GM08714 (cell line): ENCODE results near the gene BLTP3B.

ENCODE experiments used
- H3K4me3 ChIP-seq: fragments of 200-500 bp; sonication (Bioruptor generic); 2 replicates; pipeline ENCODE4 v1.5.1; 2014; ENCODE audit warnings: mild to moderate bottlenecking, low read length, inconsistent platforms
- ZNF274 ChIP-seq: IDR thresholded peaks from 2 replicates; pipeline ENCODE4 v1.6.1; 2012; ENCODE audit warnings: mild to moderate bottlenecking, low read depth, low read length

Gene BLTP3B

DNA sequence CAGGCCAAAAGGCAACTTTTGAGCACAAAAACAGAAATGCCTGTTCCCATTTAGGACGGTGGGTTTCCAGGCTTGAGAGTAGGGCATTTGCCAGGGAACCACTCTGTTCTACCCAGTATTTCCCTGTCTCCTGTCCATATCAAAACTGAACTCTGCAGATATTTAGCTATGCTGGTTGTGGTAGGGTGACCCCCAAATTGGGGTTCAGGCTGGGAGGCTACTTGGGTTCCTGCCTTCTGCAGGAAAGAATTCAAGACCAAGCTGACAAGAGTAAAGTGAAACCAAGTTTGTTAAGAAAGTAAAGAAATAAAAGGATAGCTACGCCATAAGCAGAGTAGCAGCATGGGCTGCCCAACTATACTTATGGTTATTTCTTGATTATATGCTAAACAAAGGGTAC is 3.6 kb upstream of the BLTP3B start:
- H3K4me3 ChIP-seq = no peak overlapping the region
- TF ChIP-seq ZNF274 = no peak

- TF ChIP-seq ZNF274 = no peak
These were observed 3.0 kb upstream of the BLTP3B start for GRCh38 chr12:100145643-100146042.

DNA sequence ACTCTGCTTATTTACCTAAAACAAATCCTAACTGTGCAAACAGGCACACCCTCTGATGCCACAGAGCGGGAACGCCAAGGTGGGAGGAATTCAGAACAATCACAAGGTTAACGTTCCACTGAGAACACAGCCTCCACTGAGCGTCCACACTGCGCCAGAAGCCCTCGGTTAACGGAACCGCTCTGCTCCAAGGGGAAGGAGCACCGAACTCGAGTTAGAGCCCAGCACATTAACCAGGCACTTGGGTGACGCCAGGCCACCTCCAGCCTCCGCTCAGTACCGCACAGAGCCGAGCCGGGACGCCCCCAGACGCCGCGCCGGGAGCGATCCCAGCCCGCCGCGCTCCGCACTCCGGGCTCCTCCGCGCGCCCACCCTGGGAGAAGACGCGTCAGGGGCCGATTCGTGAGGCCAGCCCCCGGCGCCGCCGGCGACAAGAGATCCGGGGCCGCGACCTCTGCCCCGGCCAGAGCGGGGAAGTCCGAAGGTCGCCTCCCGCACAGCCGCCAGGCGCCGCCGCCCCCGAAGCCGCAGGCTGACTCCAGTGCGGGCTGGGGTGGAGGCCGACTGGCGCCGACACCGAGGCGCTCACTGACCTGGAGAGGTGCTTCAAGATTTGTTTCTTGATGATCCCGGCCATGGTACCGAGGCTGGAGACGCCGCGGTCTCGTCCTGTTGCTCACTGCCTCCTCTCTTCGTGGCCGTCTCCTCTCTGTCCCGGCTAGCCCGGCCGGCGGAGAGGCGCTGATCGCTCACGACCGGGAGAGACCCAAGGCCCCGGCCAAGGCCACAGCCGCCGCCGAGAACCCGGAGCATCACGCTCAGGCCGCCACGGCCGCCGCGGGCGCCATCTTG is 450 bp downstream of the BLTP3B start:
- TF ChIP-seq ZNF274 = no peak
- peak overlapping the region; percentile 97 for H3K4me3 ChIP-seq

More at GRCh38 chr12:100145643-100146042, 3.0 kb upstream of the BLTP3B start:
- H3K4me3 ChIP-seq = no peak overlapping the region

DNA sequence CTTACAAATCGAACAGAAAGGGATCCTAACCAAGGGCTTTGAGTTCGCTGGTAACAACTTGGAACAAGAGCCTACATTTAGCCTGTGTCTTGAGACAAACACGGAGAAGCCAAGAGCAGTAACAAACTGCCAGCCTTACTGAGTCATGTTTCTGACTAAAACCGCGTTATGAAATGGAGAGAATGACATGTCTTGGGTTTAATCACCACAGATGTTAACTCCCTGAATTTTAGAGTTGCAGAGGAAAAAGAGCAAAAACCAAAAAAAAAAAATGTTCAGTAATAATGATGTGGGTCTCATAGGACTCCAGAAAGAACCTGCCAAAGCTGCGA is 1.0 kb downstream of the BLTP3B start:
- no peak for TF ChIP-seq ZNF274
- peak overlapping the region; percentile 97 for H3K4me3 ChIP-seq

- no peak for TF ChIP-seq ZNF274
- peak overlapping the region; percentile 9; the same call in 1 of the 2 replicates for H3K4me3 ChIP-seq
These were observed 3.9 kb downstream of the BLTP3B start for GRCh38 chr12:100138803-100139098.

DNA sequence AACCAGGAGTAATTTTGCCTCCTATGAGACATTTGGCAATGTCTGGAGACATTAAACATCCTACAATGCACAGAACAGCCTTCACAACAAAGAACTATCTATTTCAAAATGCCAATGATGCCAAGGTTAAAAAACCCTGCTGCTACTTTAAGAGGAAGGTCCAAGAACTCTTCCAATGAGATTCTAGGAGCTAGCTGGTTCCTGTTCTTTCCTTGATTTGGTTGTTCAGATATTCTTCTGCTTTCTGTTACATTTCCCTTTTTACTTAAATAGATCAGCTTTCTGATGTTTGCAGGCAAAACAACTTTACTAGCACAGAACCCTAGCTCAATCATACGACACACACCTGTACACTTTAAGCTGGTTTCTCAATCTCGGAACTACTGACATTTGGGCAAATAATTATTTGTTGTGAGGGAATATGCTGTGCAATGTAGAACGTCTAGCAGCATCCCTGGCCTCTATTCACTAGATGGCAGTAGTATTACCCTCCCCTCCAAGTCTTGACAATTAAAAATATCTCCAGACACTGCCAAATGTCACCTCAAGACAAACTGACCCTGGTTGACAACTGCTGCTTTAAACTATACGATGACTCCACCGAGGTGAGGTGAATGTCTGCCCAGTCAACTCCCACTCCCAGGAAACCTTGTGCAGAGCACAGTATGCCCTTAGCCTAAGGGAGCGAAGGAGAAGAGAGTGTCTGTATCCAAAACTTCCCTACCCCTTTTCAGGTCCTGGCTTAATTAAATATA is 4.4 kb downstream of the BLTP3B start:
- peak overlapping the region; percentile 9; the same call in 1 of the 2 replicates for H3K4me3 ChIP-seq

DNA sequence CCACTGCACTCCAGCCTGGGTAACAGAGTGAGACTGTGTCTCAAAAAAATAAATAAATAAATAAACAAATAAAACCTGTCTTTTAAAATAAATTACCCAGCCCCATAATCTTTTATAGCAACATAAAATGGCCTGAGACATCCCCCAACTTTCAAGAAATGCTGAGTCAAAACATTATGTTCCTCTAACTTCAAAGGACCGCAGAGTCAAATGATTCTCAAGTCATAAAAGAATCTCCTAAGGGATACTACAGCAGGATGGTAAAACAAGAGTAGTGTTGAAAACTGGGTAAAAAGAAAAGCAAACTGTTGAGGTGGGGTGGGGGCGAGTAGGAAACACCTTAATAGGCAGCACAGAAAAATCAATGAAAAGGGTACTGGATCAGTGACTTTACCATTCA is 9.5 kb downstream of the BLTP3B start:
- H3K4me3 ChIP-seq = no peak overlapping the region
- TF ChIP-seq ZNF274 = no peak

More for the DNA sequence above, 4.4 kb downstream of the BLTP3B start:
- TF ChIP-seq ZNF274 = no peak

- TF ChIP-seq ZNF274 = no peak
- no peak overlapping the region for H3K4me3 ChIP-seq
These were observed 14.2 kb downstream of the BLTP3B start for GRCh38 chr12:100128512-100128908.

GRCh38 chr12:100127766-100128511 is 14.7 kb downstream of the BLTP3B start:
- H3K4me3 ChIP-seq = no peak overlapping the region
- TF ChIP-seq ZNF274 = no peak

DNA sequence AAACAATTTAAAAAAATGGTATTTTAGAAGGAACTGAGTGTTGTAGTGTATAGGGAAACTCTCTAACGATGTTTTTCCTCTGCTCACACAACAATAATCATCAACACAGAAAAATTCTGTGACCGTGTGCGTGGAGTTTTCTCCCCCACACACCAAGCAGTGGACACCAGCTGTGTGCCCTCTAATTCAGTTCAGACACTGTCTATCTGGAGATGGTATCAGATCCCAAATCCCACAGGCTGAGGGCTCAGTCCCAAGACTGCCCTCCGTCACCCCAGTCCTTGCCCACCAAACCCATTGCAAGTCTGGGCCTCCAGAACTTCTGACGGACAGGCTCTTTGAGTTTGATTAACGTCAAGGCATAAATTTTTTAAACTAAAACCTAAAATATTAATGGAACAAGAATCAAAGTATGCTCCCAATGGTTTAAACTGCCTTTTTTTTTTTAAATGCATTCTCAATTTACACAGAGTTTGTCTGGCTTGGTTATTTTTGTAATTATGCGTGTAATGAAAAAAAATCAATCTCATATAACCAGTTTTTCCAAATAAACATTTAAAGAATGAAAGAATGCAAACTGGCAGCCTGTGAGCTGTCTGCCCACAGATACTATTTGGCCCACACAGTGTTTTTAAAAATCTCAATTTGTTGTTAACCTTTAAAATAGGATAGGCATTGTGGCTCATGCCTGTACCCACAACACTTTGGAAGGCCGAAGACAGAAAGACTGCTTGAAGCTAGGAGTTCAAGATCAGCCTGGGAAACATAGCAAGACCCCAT is 19.2 kb downstream of the BLTP3B start:
- no peak overlapping the region for H3K4me3 ChIP-seq
- no peak for TF ChIP-seq ZNF274

- no peak overlapping the region for H3K4me3 ChIP-seq
- no peak for TF ChIP-seq ZNF274
These were observed 22.3 kb downstream of the BLTP3B start for GRCh38 chr12:100120355-100120754.

DNA sequence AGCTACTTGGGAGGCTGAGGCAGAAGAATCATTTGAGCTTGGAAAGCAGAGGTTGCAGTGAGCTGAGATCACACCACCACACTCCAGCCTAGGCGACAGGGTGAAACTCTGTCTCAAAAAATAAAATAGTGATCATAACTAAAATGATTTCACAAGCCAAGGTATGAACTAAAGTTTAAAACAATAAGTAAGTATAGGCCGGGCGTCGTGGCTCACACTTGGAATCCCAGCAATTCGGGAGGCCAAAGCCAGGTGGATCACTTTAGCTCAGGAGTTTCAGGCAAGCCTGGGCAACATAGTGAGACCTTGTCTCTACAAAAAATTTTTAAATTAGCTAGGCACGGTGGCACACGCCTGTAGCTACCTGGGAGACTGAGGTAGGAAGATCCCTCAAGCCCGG is 27.4 kb downstream of the BLTP3B start:
- TF ChIP-seq ZNF274 = no peak
- no peak overlapping the region for H3K4me3 ChIP-seq

DNA sequence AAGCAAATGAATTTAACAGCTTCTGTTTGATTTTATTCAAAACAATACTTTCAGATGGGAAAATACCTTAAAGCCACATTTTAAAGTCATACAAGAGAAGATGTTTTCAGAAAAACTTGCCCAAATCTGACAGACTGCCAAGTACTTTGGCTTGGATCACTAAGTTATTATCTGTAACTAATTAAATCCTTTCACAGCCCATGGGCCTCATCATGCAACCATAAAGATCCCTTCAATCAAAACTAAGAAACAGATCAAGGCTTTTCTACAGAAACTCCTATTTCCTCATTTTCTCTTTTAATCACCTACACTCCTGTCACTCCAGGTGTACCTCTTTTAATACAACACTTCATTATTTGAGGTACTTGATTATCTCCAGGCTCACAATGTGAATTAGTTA is 28.1 kb downstream of the BLTP3B start:
- H3K4me3 ChIP-seq = no peak overlapping the region
- TF ChIP-seq ZNF274 = no peak

DNA sequence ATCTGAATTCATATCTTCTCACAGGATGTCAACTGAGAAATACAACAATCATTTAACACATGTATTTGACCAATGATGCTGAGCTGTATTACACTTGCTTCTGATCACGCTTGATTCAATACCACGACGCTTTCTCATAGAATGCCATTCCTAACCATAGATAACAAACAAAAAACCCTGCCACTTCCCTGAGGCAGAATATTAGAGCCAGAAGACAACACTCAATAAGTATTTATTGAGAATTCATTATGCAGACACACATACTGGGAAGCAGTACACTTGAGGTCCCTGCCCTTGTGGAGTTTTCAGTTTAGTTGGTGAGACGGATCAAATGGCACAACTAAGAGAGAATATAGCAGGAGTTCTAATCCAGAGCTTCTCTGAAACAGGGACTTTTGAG is 32.4 kb downstream of the BLTP3B start:
- no peak for TF ChIP-seq ZNF274

More for the DNA sequence above, 32.4 kb downstream of the BLTP3B start:
- no peak overlapping the region for H3K4me3 ChIP-seq
